Panc1 (cell line): ENCODE results near the gene FRMD1. TPM values are rescaled to one million over a fixed set of nuclear protein-coding genes. Genes with fewer than 3 reads are reported as not detected.

Experiments
- ATAC-seq: fragments of 200-7000 bp; cut with Tn5 transposase; 2 replicates; pipeline ENCODE4 v1.9.1; 2020; ENCODE audit warnings: mild to moderate bottlenecking, moderate library complexity
- BruUV-seq: library from RNA; stranded (reverse); fragments of 400-500 nt; replicated peaks from 2 replicates; lab custom pipeline; 2021; lab: Mats Ljungman, UMichigan
- CTCF ChIA-PET: fragments of 300-600 bp; sonication (Branson Sonifier 250); formaldehyde crosslinking; loops from one replicate; lab custom pipeline; 2022; ENCODE audit warnings: antibody characterized with exemption; lab: Charles Lee
- POLR2A ChIA-PET: fragments of 300-600 bp; sonication (Branson Sonifier 250); formaldehyde crosslinking; loops from one replicate; lab custom pipeline; 2022; ENCODE audit warnings: antibody characterized with exemption; lab: Charles Lee
- DNase-seq: peaks from one replicate; pipeline ENCODE4 v3.0.0-alpha.2; 2010; ENCODE audit warnings: low read depth, low spot score
- H3K27ac ChIP-seq: 2 replicates; pipeline ENCODE4 v1.5.1; 2011; ENCODE audit warnings: mild to moderate bottlenecking, low read length, inconsistent platforms
- H3K27me3 ChIP-seq: fragments of 200-500 bp; sonication (Bioruptor generic); 2 replicates; pipeline ENCODE4 v1.6.0; 2014; ENCODE audit warnings: low read length, inconsistent platforms; ENCODE audit not compliant: control insufficient read depth, insufficient read depth
- H3K36me3 ChIP-seq: fragments of 200-500 bp; sonication (Bioruptor generic); 2 replicates; pipeline ENCODE4 v1.5.1; 2014; ENCODE audit warnings: inconsistent platforms, mild to moderate bottlenecking, low read length, moderate library complexity; ENCODE audit not compliant: control insufficient read depth, insufficient read depth
- H3K4me1 ChIP-seq: 2 replicates; pipeline ENCODE4 v1.5.1; 2011; ENCODE audit warnings: inconsistent platforms, mild to moderate bottlenecking, low read length, moderate library complexity; ENCODE audit not compliant: control insufficient read depth, insufficient read depth
- H3K4me3 ChIP-seq, 2 experiments: 2 replicates each; pipeline ENCODE4 v1.5.1; 2011 to 2012; ENCODE audit warnings: low read depth in 2 of 2, low read length in 2 of 2, mild to moderate bottlenecking in 2 of 2, inconsistent platforms in 1 of 2, moderate library complexity in 1 of 2
- H3K9me3 ChIP-seq: fragments of 200-500 bp; sonication (Bioruptor generic); 2 replicates; pipeline ENCODE4 v1.5.1; 2014; ENCODE audit warnings: low read depth, mild to moderate bottlenecking, inconsistent platforms, low read length, moderate library complexity; ENCODE audit not compliant: control insufficient read depth, insufficient read depth
- CTCF ChIP-seq: fragments of 450-650 bp; IDR thresholded peaks from 2 replicates; pipeline ENCODE4 v1.5.1; 2017; ENCODE audit warnings: mild to moderate bottlenecking
- POLR2AphosphoS5 ChIP-seq: IDR thresholded peaks from 2 replicates; pipeline ENCODE4 v1.6.1; 2012; ENCODE audit warnings: mild to moderate bottlenecking, low read depth, low read length, moderate library complexity
- REST ChIP-seq, 2 experiments: IDR thresholded peaks; 2 replicates each; pipeline ENCODE4 v1.6.1; 2011 to 2012; ENCODE audit warnings: low read depth in 2 of 2, control low read depth in 1 of 2, low read length in 1 of 2, mild to moderate bottlenecking in 1 of 2, moderate library complexity in 1 of 2; ENCODE audit not compliant: insufficient read depth in 1 of 2
- SIN3A ChIP-seq: IDR thresholded peaks from 2 replicates; pipeline ENCODE4 v1.6.1; 2012; ENCODE audit warnings: low read depth, mild to moderate bottlenecking, low read length, moderate library complexity, borderline replicate concordance; ENCODE audit not compliant: insufficient read depth
- TCF7L2 ChIP-seq: IDR thresholded peaks from 2 replicates; pipeline ENCODE4 v1.6.1; 2011; ENCODE audit warnings: mild to moderate bottlenecking, low read depth, low read length, inconsistent platforms
- in situ Hi-C: cut with HindIII; loops from 2 replicates; pipeline ENCODE4 v1.10.0; 2016; ENCODE audit warnings: low sequenced_read_pairs, low pct_unique_long_range_greater_than_20kb
- intact Hi-C: fragments of 100-400 bp; cut with micrococcal nuclease; formaldehyde crosslinking; loops from one replicate; pipeline ENCODE4 v1.10.0; 2022; ENCODE audit not compliant: unreplicated experiment
- total RNA-seq: library from RNA; stranded (reverse); gene quantifications from one replicate; pipeline ENCODE4 v1.2.1, GENCODE V29; 2021; ENCODE audit not compliant: unreplicated experiment

FRMD1 gene
- total RNA-seq, 1 experiment from 2014 or later, result 0.15 TPM

GRCh38 chr6:168024951-168025510 is 54.0 kb downstream of the FRMD1 start:
- in situ Hi-C loops (no loop called here), intact Hi-C loops (no loop called here)
- Histone ChIP-seq H3K36me3 (no peaks in the 10 kb centered on the region), H3K9me3 (no peaks in the 10 kb centered on the region), H3K4me3 (no peak overlapping the region), H3K4me1 (peaks cover 13% of the 10 kb centered on the region), H3K27ac (no peak overlapping the region), H3K27me3 (no peaks in the 10 kb centered on the region)
- DNase-seq (no peak), ATAC-seq (no peak)
- no TSS peak for BruUV-seq
- CTCF ChIA-PET, result no interaction called here
- POLR2A ChIA-PET, result no interaction called here
- TF ChIP-seq POLR2AphosphoS5 (no peak), CTCF (no peak), REST (IDR thresholded peaks at IDR 0.05; ENCODE audit: insufficient read depth in 1 of 2, low read depth in 2 of 2, low read length in 1 of 2) (no peak), TCF7L2 (no peak)

- intact Hi-C loops (no loop called here), in situ Hi-C loops (no loop called here)
- Histone ChIP-seq H3K4me3 (no peak overlapping the region), H3K27me3 (no peaks in the 10 kb centered on the region), H3K36me3 (no peaks in the 10 kb centered on the region), H3K4me1 (peaks cover 13% of the 10 kb centered on the region), H3K27ac (peak overlapping the region; percentile 19; the same call in 1 of the 2 replicates), H3K9me3 (no peaks in the 10 kb centered on the region)
- ChIA-PET POLR2A (no interaction called here), CTCF (no interaction called here)
- DNase-seq (no peak), ATAC-seq (peak; percentile 65)
- no TSS peak for BruUV-seq
- TF ChIP-seq REST (IDR thresholded peaks at IDR 0.05; ENCODE audit: insufficient read depth in 1 of 2, low read depth in 2 of 2, low read length in 1 of 2) (no peak), TCF7L2 (no peak), POLR2AphosphoS5 (no peak), SIN3A (no peak), CTCF (no peak)
Measured at GRCh38 chr6:168022488-168023321, 56.3 kb downstream of the FRMD1 start.
